Mesothelial cell of epicardium (in vitro differentiated cells): ENCODE data around the gene DNMBP. TPM values are rescaled to one million over a fixed set of nuclear protein-coding genes. Genes with fewer than 3 reads are reported as not detected.
"Not testable (repeated sequence)": the region's sequence is repeated elsewhere in the genome, so short reads cannot be mapped to it uniquely, and the experiment has no call there.

Source experiments
- DNase-seq, 2 experiments: peaks; one replicate each; pipeline ENCODE4 v3.0.0; 2021; ENCODE audit warnings: low spot score in 2 of 2; ENCODE audit not compliant: unreplicated experiment in 2 of 2
- H3K27ac Mint-ChIP-seq: 2 replicates; pipeline ENCODE4 v1.8.0; 2021; ENCODE audit warnings: mixed read lengths
- H3K27me3 Mint-ChIP-seq: 2 replicates; pipeline ENCODE4 v1.8.0; 2021; ENCODE audit warnings: low read depth, mixed read lengths
- H3K36me3 Mint-ChIP-seq: 2 replicates; pipeline ENCODE4 v1.8.0; 2021; ENCODE audit warnings: mixed read lengths
- H3K4me1 Mint-ChIP-seq: 2 replicates; pipeline ENCODE4 v1.8.0; 2021; ENCODE audit warnings: mixed read lengths
- H3K4me3 Mint-ChIP-seq: 2 replicates; pipeline ENCODE4 v1.8.0; 2021; ENCODE audit warnings: mild to moderate bottlenecking, moderate library complexity, mixed read lengths
- H3K9me3 Mint-ChIP-seq: 2 replicates; pipeline ENCODE4 v1.8.0; 2021; ENCODE audit warnings: mixed read lengths
- CTCF ChIP-seq: fragments of 200-600 bp; sonication (generic); IDR thresholded peaks from one replicate; pipeline ENCODE4 v1.5.0; 2021; ENCODE audit warnings: antibody characterized with exemption; ENCODE audit not compliant: unreplicated experiment
- total RNA-seq: library from RNA; stranded (reverse); gene quantifications from 3 replicates; pipeline ENCODE4 v1.2.1, GENCODE V29; 2021

DNMBP gene
- total RNA-seq, 1 donor from 2014 or later, result 35.8 TPM

- no peak for TF ChIP-seq CTCF
- peaks cover 60% of the 10 kb centered on the region for H3K36me3 Mint-ChIP-seq
- no peaks in the 10 kb centered on the region for H3K27me3 Mint-ChIP-seq
- no peak for DNase-seq
- no peak overlapping the region for H3K27ac Mint-ChIP-seq
- peaks cover 25% of the 10 kb centered on the region for H3K9me3 Mint-ChIP-seq
- H3K4me3 Mint-ChIP-seq, result no peak overlapping the region
- peaks cover 4% of the 10 kb centered on the region for H3K4me1 Mint-ChIP-seq
These were observed 56.9 kb downstream of the DNMBP start for GRCh38 chr10:99952799-99953198.

- H3K4me1 Mint-ChIP-seq, result peaks cover 34% of the 10 kb centered on the region
- H3K36me3 Mint-ChIP-seq, result peaks cover 23% of the 10 kb centered on the region
- not testable (repeated sequence) for H3K27me3 Mint-ChIP-seq, H3K9me3 Mint-ChIP-seq, DNase-seq, H3K4me3 Mint-ChIP-seq
- peak overlapping the region; percentile 27 for H3K27ac Mint-ChIP-seq
These were observed 63.7 kb downstream of the DNMBP start for GRCh38 chr10:99946051-99946450.

GRCh38 chr10:99945263-99945662, 64.5 kb downstream of the DNMBP start:
- Mint-ChIP-seq H3K27ac (peak overlapping the region; percentile 68), H3K4me1 (peaks cover 34% of the 10 kb centered on the region), H3K36me3 (peaks cover 20% of the 10 kb centered on the region), H3K27me3 (no peaks in the 10 kb centered on the region), H3K9me3 (peaks cover 8% of the 10 kb centered on the region), H3K4me3 (no peak overlapping the region)
- DNase-seq, result no peak
- TF ChIP-seq CTCF, result no peak

- TF ChIP-seq CTCF, result no peak
- H3K4me1 Mint-ChIP-seq, result peaks cover 34% of the 10 kb centered on the region
- peak overlapping the region; percentile 68 for H3K27ac Mint-ChIP-seq
- peaks cover 17% of the 10 kb centered on the region for H3K36me3 Mint-ChIP-seq
- no peaks in the 10 kb centered on the region for H3K27me3 Mint-ChIP-seq
- no peak for DNase-seq
- no peak overlapping the region for H3K4me3 Mint-ChIP-seq
- peaks cover 4% of the 10 kb centered on the region for H3K9me3 Mint-ChIP-seq
These were observed 64.9 kb downstream of the DNMBP start for GRCh38 chr10:99944860-99945259.

DNA sequence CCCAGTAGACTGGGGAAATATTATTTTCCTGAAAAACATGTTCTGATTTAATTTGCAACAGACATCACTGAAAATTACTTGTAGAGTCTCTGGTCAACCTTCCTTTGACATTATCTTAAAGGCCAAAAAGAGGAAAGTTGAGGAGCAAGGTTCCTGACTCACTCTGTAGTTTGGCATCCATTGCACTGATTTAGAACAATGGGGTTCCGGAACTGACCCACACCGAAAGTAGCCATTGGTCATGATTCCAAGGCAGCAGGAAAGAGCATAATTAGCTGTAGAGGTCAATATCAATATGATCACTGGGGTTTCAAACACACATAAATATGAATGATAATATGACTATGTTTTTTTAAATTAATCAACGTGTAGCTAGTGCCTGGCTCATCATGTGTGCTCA, 65.8 kb downstream of the DNMBP start:
- Mint-ChIP-seq H3K36me3 (peaks cover 16% of the 10 kb centered on the region), H3K9me3 (peaks cover 4% of the 10 kb centered on the region), H3K27ac (no peak overlapping the region), H3K4me1 (peaks cover 34% of the 10 kb centered on the region), H3K4me3 (no peak overlapping the region), H3K27me3 (no peaks in the 10 kb centered on the region)
- no peak for DNase-seq
- TF ChIP-seq CTCF, result no peak

GRCh38 chr10:99941942-99942820, 67.6 kb downstream of the DNMBP start:
- Mint-ChIP-seq H3K27me3 (no peaks in the 10 kb centered on the region), H3K9me3 (peaks cover 4% of the 10 kb centered on the region), H3K4me3 (no peak overlapping the region), H3K4me1 (peaks cover 30% of the 10 kb centered on the region), H3K36me3 (peaks cover 15% of the 10 kb centered on the region), H3K27ac (peak overlapping the region; percentile 85)
- DNase-seq, result no peak
- no peak for TF ChIP-seq CTCF
